Amygdala (tissue), 56 donors: Measurements from ENCODE around the gene AARS2.

Source experiments
- DNase-seq, 56 donors: peaks; one replicate each; lab custom pipeline; 2025; lab: John Stamatoyannopoulos, UW

Gene AARS2

DNA sequence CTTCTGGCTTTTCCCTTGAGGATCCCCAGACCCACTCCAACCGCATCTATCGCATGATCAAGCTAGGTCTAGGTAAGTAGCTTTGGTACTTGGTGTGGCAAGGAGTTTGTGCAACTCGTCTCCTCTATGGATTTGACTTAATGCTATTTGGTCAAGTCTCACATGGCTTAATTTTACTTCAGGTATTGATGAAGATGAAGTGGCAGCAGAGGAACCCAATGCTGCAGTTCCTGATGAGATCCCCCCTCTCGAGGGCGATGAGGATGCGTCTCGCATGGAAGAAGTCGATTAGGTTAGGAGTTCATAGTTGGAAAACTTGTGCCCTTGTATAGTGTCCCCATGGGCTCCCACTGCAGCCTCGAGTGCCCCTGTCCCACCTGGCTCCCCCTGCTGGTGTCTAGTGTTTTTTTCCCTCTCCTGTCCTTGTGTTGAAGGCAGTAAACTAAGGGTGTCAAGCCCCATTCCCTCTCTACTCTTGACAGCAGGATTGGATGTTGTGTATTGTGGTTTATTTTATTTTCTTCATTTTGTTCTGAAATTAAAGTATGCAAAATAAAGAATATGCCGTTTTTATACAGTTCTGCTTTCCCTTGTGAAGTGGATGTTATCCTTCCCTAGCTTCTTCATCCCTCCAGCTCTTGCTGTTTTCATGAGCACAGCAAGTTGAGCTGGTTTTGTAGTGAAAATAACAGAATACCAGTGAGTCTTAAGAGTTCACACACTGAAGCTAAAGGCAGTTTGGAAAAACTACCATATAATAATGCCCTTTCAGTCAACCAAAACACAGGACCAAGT lies 59.6 kb downstream of the AARS2 start:
- DNase-seq: no peak

DNA sequence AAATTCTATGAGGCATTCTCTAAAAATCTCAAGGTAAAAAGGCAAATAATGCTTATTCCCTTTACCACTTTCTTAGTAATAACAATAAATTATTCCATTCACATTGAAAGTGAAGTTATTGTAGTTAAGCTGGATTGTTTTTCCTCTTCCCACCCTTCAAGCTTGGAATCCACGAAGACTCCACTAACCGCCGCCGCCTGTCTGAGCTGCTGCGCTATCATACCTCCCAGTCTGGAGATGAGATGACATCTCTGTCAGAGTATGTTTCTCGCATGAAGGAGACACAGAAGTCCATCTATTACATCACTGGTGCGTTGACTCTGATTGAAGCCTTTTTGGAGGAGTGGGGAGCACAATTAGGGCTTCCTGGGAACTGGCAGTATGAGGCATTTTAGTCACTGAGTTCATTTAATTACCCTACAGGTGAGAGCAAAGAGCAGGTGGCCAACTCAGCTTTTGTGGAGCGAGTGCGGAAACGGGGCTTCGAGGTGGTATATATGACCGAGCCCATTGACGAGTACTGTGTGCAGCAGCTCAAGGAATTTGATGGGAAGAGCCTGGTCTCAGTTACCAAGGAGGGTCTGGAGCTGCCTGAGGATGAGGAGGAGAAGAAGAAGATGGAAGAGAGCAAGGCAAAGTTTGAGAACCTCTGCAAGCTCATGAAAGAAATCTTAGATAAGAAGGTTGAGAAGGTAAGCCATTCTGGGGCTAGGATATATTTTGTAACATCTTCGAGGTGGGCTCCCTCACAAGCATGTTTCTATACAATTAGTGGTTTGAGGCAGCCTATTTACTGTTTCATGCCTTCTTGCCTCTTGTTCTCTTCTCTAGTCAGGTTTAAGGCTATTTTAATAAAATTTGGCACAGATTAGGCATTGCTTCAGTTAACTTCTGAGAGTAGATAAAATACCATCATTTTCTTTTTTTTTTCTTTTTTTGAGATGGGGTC lies 61.3 kb downstream of the AARS2 start:
- DNase-seq: no peak

DNA sequence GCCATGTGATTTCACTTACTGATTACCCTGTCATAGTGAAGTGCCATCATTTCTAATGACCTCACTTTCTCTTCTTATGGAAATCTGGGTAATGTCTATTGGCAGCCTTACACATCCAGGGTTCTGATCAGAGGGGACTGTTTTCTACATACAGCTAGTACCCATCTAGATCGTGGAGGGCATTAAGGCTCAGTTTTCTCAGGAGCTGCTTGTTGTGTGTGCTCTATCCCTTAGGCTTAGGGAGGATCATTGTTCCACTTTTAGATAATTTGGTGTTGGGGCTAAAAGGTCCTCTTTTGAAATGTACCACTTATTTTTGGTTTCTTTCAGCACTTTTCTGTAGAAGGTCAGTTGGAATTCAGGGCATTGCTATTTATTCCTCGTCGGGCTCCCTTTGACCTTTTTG lies 62.4 kb downstream of the AARS2 start:
- DNase-seq: no peak

DNA sequence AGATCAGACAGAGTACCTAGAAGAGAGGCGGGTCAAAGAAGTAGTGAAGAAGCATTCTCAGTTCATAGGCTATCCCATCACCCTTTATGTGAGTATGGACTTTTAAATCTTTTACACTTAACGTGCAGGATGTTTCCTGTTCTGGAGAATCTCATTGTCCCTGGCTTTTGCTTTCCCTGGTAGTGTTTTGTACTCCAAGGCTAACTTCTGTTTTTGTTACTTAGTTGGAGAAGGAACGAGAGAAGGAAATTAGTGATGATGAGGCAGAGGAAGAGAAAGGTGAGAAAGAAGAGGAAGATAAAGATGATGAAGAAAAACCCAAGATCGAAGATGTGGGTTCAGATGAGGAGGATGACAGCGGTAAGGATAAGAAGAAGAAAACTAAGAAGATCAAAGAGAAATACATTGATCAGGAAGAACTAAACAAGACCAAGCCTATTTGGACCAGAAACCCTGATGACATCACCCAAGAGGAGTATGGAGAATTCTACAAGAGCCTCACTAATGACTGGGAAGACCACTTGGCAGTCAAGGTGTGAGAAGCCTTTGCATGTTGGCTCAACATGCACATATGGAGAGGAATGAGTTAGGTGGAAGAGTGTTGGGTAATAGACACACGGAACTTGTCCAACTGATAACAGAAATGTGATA lies 63.0 kb downstream of the AARS2 start:
- DNase-seq: no peak
